Activated CD4-positive, alpha-beta T cell treated with anti-CD3 and anti-CD28 coated beads, Interleukin-2, amount 50 U/mL, for 24 hours (primary cell): Measurements from ENCODE around the gene GUCY1B1.
A peak's percentile ranks its signal among the peaks of the same experiment; 100 is the strongest.

Experiments
- DNase-seq, 2 donors: peaks; one replicate each; pipeline ENCODE4 v3.0.0-alpha.2; 2020; ENCODE audit warnings: low read depth in 1 of 2, low spot score in 1 of 2

GUCY1B1 gene

DNA sequence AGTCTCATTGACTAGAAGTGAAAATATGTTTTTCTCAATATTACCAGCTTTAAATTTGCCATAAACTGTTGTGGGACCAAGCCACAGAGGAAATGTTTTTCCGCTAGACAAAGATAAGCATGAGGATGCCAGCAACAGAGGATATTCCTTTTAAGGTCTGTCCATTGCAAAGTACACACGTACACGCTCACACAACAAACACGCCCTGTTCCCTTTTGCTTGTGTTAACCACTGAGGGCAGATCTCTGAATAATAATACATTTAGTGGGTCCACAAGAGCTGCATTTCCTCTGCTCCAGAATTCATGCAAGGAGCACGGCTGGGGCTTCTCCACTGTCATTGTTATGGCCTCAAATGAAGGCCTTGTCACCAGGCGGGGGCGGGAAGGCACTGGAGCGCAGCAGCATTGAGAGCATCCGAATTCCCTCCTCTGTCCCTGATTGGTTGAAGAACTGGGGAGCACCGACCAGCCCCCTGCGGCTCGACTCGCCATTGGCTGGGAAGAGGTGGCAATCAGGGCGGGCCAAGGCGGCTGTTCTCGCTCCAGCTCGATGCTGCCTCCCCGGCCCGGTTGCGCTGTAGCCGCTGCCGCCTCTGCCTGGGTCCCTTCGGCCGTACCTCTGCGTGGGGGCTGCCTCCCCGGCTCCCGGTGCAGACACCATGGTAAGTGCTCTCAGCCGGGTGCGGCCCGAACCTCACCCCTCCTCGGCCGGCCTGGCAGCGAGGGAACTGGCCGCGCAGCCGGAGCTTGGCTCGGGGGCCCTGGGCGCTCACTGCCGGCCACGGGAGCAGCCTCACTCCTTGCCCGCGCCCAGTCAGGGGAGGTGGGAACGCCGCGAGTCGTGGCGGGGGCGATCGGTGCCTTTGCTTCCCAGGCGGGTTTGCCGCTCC, at the start of gene GUCY1B1:
Gene GUCY1B1, plus strand, starts transcription at position 541 of the 891 bp plus-strand sequence. Its CDS starts 120 bp downstream, at position 661.
- peak; percentile 12 to 58 for DNase-seq

DNA sequence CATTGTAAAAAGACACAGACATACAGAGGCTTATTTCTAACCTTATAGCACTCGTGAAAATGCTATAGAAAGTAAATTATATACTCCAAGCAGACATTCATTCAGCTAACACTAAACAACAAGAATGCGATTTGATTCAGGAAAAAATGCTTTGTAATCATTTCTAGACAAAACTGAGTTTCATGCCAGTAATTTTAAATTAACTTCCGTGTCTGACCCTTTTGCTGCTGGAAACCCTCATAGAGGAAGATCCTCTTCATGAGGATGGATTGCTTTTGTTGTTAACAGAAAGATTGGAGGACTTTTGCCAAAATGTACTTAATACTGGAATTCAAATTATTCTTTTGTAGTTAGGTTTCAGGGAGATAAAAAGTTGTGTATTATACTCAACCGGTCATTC, 48.9 kb upstream of the GUCY1B1 start:
- DNase-seq: no peak

DNA sequence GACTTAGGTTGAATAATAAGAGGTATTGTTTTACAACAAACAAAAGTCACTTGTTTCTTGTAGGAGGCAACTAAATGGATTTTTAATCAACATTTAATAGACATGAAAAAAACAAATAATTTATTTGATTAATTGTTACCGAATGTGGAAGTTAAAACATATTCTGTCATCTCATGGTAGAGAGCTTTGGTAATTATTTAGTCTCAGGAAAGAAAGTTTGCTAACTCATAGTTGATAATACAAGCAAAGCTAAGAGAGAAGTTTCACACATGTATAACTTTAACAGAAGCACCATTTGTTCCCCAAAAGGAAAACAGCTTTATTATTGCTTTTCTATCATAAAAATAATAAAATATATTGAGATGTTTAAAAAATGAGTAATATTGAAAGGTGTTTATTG, 47.3 kb upstream of the GUCY1B1 start:
- DNase-seq: no peak

- no peak for DNase-seq
Observed at GRCh38 chr4:155712846-155713245, 46.0 kb upstream of the GUCY1B1 start.

DNA sequence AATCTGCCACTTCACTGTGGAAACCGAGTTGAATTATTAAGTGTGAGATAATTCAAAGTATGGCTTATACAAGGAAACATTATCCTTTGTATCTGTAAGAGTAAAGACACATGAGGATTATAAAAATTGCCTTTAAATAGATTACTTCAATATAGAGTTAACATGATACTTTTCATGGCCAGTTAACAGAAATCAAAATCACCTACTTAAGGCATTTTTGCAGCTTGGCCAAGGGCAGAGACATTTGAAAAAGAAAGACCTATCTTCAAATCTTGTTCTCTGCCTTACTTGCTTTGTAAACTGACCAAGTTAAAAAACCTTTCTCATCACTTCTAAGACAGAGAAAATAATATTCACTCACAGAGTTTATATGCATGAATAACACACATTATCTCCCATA, 44.9 kb upstream of the GUCY1B1 start:
- DNase-seq: no peak

GRCh38 chr4:155722336-155722735, 36.5 kb upstream of the GUCY1B1 start:
- no peak for DNase-seq

GRCh38 chr4:155722816-155723499, 35.9 kb upstream of the GUCY1B1 start:
- no peak for DNase-seq

GRCh38 chr4:155724731-155725130, 34.1 kb upstream of the GUCY1B1 start:
- no peak for DNase-seq

GRCh38 chr4:155734065-155734464, 24.8 kb upstream of the GUCY1B1 start:
- no peak for DNase-seq

DNA sequence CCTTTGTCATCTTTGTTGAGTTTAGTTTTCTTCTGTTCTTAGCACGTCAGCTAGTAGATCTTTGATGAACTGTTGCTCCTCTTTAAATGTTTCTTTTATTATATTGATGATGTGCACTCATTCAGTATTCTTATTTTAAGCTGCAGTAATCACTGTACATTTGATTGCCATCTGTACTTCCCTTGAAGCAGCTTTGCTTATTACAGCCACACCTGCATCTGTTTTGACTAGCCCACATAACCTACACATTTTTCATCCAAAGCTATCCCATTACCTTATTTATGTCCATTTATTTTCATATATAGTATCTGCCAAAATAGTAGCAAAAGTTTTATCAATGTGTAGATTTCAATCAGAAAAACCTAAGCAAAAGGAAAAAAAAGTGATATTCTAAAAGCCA, 23.9 kb upstream of the GUCY1B1 start:
- no peak for DNase-seq

- DNase-seq: no peak
Observed at GRCh38 chr4:155735496-155735895, 23.3 kb upstream of the GUCY1B1 start.

DNA sequence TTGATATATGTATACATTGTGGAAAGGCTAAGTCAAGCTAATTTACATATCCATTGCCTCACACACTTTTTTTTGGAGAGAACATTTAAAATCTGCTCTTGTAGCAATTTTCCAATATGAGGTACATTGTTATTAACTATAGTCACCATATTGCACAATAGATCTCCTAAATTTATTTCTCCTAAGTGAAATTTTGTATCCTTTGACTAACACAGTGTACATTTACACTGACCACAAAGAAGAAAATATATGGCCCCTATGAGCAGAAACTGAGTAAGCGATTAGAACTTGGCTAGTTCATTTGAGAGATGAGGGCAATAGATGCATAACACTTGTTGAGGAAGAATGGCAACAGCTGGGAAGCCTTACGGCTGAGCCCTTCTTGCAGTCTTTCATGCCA, 20.3 kb upstream of the GUCY1B1 start:
- DNase-seq: no peak

DNA sequence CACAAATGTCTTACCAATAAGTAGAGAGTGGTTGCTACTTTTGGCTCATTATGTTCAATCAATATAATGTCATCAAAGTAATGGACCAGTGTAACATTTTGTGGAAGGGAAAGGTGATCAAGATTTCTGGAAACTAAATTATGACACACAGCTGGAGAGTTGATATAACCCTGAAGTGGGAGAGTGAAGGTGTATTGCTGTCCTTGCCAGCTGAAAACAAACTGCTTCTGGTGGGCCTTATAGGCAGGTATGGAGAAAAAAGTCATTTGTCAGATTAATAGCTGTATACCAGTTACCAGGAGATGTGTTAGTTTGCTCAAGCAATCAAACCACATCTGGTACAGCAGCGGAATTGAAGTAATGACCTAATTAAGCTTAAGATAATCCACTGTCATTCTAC, 17.3 kb upstream of the GUCY1B1 start:
- DNase-seq: no peak

DNA sequence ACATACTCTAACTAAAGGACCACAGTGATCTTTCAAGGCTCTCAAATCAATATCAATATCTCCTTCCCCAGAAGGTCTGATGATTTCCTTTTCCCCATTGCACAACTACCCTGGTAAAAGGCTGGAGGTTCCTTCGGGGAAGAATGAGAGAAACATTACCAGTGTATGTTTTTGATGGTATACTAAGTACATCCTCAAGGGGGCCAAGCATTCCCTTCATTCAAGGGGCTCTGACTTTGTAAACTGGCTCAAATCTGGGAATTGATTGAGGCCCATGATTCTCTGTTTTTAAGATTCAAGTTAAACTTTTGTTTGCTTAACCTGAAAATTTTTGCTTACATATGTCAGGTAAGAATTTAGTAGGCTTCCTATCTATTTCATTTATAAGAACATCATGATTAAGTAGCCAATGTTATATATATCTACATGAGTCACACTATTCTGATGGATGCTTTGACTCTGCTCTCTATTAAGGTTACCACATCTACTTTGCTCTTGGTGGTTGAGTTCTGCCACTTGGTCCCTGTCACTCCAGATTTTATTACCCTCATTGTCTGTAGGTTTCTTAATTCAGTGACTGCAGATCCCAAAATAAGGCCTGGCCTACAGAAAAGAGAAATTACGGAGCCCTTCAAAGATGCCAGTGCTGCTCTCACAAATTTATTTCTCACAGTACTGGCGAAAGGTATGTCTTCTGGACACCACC, 16.4 kb upstream of the GUCY1B1 start:
- DNase-seq: no peak

- no peak for DNase-seq
Observed at GRCh38 chr4:155745984-155746383, 12.8 kb upstream of the GUCY1B1 start.

GRCh38 chr4:155748039-155748438, 10.8 kb upstream of the GUCY1B1 start:
- no peak for DNase-seq

DNA sequence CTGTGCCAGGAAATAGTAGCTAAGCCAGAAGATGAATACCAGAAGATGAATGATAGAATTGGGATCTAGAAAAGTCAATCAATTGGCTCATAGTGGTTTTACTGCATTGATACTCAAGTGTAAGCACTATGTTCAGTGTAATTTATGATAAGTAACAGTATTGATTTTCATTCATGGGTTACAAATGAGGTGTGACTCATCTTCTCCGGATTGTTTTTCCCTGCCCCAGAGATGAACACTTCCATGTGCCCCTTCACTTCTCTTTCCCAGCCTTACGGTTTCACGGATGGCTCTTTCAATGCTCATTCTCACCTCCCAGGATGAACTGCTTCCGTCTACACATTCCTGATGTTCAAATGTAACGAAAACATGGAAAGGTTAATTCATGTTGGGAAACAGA, 9.8 kb upstream of the GUCY1B1 start:
- DNase-seq: no peak

DNA sequence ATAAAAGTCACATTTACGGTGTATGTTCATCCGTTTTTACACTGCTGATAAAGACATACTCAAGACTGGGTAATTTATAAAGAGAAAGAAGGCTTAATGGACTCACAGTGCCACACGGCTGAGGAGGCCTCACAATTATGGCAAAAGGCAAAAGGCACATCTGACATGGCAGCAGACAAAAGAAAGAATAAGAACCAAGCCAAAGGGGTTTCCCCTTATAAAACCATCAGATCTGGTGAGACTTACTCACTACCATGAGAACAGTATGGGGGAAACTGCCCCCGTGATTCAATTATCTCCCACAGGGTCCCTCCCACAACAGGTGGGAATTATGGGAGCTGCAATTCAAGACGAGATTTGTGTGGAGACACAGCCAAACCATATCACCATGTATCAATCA, 7.3 kb upstream of the GUCY1B1 start:
- no peak for DNase-seq

DNA sequence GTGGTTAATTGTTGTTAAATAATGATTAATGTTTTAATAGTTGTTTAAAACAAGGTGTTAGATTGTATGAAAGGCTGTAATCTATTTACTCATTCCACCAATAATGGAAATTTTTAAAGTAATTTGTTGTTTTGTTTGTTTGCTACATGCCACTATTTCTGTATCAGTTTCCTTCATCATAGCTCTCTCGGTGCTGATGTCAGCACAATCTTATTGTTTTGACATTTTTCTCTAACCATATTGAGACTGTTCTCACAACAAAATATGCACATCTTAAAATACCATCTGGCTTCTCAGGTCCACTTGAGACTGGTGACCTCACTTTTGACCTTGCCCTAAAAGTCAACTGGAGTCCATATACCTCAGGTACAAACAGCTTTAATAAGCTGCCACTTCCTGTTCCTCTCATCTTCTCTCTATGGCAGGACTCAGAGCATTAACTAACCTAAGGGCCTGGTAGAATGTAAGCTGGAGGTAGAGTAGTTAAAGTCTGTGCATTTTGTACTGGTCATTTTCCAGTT, 1.0 kb upstream of the GUCY1B1 start:
- no peak for DNase-seq

DNA sequence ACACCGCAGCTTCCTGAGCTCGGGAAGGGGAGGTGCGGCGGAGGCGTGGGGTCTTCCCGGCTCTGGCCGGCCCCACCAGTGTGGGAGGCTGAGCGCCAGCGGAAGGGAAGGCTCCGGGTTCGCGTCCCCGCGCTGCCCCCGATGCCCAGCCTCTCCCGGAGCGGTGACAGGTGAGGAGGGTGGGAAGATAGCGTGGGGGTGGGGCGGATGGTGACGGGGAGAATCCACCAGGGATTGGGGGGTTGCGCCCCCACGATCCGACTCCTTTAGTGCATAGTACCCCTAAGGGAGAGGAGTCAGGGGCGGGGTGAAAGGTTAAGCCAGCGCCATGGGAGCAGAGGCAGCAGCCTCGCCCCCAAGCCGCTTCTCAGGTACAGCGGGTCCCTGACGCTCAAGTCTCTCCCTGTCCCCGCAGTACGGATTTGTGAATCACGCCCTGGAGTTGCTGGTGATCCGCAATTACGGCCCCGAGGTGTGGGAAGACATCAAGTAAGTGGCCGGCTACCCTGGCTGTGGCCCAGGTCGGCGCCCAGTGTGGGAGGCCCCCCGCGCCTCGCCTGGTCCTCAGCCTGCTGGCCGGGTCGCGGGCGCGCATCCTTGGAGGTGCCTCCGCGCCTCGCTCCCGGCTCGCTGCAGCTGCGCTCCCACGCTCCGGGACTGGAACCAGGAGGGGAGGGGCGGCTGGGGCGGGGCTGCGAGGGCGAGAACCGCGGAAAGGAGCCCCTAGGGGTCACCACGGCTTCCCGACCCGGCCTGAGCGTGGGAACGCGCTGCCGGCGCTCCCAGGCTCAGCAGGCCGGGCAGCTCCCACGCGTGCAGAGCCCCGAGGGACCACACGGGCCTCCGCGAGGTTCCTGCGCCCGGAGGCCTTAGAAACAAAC, 791 bp downstream of the GUCY1B1 start:
- no peak for DNase-seq

- DNase-seq: no peak
Observed at GRCh38 chr4:155761047-155761446, 2.2 kb downstream of the GUCY1B1 start.
